Esophagus mucosa (tissue), 1 donor: ENCODE data around the gene COL2A1. TPM values are rescaled to one million over a fixed set of nuclear protein-coding genes. Genes with fewer than 3 reads are reported as not detected.

Experiments used
- ATAC-seq: fragments of 200-7000 bp; cut with Tn5 transposase; one replicate; pipeline ENCODE4 v1.9.1; 2020
- total RNA-seq: library from RNA; stranded (reverse); gene quantifications from one replicate; pipeline ENCODE4 v1.2.4, GENCODE V29; 2023
- donor health status: DM: yes; HTN: yes; CAD: no.

COL2A1 gene
- total RNA-seq, 1 donor from 2014 or later = not detected

- ATAC-seq = peak; percentile 6
Measured at GRCh38 chr12:47942614-47943225, 61.6 kb downstream of the COL2A1 start.

DNA sequence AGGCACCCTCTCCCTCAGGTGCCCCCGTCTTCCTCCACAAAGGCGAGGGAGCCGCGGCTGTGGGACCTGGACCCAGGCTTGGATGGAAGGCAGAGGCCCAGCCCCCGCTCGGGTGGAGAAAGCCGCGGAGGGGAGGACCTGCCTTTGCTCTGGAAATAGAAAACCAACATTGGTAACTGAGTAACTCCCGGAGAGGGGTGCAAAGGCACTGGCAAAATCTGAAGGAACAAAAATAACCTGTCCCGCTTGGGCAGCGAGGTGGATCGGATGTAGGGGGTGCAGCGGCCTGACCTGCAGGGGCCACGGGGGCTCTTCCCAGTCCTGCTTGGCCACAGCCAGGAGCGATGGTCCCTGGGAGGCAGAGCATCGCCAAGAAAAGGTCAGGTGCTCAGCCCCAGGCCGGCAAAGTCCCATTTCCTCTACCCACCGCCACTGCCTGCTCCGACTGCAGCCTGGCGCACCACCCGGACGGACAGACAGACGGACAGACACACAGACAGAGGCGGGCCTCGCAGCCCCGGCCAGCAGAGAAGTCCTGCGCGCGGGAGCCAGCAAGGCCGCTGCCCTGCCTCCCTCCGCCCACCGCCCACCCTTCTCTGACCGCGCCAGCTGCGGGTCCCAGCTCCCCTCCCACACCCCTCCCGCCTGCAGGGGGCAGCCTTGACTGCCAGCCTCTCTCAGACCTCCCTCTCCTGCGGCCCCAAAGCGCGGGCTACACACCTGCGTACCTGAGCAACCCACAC lies 62.2 kb downstream of the COL2A1 start:
- ATAC-seq = no peak

GRCh38 chr12:47941475-47941780 lies 62.8 kb downstream of the COL2A1 start:
- no peak for ATAC-seq

DNA sequence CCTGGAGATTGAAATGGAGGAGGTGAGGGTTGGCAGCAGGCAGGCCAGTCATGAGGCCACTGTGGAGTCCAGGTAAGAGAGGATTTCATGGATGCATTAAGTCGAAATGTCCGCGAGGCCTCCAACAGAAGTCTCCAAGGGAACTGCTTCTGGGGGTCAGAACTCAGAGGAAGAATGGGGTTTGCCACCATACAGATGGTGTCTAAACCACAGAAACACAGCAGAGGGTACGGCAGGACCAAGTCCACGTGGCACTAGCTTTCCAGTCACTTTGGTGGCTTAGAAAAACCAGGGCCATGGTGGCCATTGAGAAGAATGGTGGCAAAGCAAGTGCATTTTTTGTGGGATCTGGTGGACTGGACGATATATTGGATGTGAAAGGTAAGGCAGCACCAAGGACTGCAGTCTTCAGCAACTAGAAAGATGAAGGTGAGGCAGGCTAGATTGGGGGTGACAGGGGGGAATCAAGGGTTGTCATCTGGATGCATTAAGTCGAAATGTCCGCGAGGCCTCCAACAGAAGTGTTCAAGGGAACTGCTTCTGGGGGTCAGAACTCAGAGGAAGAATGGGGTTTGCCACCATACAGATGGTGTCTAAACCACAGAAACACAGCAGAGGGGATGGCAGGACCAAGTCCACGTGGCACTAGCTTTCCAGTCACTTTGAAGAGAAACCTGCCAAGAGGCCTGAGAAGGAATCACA lies 63.4 kb downstream of the COL2A1 start:
- ATAC-seq = no peak

DNA sequence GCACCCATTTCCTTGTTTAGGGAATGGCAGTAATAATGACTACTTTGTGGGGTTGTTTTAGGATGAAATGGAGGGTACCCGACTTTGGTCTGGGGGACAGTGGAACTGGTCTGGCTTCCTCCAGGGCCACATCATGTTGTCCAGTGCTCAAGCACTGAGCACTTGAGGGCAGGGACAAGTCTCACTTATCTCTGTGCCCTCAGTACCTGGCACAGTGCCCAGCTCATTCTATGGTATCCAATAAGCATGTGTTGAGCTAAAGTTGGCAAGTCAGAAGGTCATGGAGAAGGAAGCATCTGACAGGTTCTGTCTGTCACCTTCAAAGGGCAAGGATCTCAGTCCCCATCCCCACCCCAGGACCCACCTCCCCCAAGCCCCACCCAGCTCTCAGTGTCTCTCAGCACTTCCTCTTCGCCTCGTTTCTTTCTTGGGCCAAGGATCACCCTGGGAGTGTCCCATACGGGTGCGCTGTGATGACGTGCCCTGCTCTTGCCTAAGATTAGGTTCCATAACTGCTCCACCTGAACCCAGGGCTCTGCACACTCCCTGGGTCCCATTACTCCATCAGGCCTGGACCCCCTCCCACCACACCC lies 65.2 kb downstream of the COL2A1 start:
- ATAC-seq = peak; percentile 11

DNA sequence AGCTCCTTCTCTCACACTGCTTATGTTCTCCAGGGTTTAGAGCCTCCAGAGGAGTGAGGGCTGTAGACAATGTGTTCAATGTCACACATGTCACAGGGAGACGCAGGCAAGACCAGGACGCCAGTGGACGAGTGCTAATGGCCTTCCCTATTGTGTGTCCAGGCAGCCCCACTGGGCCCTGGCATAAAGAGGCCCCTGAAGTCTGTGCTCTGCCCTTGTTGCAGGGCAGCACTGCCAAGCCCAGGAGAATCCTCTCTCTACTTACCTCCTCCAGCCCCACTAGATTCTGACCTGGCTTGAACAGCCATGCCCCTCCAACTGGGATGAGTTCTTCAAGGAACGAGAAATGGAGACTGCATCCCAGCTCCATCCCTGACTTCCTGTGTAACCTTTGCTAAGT lies 65.7 kb downstream of the COL2A1 start:
- ATAC-seq = no peak

DNA sequence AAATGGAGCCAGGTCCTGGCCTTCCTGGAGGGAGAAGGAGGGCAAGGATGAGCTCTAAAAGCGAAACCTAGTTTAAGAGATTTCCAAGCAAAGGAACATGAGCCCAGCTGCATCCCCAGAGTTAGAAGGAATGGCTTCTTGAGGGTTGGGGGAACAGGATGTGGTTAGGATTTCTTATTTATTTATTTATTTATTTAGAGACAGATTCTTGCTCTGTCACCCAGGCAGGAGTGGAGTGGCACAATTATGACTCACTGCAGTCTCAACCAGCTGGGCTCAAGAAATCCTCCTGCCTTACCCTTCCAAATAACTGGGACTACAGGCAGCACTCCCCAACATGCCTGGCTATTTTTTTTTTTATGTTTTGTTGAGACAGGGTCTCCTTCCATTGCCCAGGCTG lies 66.2 kb downstream of the COL2A1 start:
- ATAC-seq = no peak

DNA sequence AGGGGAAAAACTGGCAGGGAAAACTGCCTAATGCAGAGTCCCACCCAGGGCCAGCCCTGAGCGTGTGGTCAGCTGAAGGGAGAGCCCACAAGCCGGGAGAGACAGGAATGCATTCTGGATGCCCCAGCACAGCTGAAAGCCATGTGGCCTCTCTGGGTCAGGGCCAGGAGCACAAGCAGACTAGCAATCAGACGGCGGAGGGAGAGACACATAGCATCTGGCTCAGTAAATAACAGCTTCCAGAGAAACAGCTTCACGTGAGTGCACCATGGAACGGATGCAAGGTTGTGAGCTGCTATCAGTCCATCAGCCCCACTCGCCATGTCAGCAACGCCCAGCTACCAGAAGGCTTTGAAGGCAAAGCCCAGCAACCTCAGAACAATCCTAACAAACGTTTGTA lies 69.1 kb downstream of the COL2A1 start:
- ATAC-seq = no peak

DNA sequence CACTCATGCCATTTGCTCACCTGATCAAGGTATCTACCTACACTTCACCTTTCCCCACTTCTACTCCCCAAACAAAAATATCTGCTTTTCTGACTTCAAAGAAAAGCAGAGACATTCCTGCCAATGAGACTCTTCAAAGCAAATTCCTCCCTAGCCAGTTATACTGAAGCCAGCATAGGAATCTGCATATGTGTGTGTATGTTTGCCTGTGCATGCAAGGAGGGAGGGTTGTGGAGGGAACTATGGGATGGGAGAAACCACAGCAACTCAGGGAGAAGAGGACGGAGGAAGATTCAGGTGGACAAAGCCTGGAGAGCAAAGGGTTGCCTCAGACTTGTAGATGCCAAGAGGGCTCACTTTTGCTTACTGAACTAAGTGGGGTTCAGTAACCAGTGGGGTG lies 73.1 kb downstream of the COL2A1 start:
- ATAC-seq = no peak

DNA sequence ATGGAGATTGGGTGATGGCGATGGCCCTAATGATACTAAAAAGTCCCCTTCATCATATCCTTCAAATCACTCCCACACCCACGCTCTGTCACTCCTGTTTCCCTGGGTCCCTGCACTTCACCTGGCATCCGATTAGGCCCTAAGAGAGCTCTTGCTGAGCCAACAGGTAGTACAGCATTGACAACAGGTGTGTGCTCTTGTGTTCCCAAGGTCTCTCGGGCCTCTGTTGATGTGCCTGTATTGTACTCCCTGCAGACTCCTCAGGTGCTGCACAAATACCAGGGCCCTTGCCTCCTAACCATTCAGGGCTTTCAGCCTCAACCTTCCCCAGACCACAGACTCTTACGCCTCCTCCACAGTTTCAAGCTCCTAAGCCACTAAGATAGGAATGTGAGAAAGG lies 73.6 kb downstream of the COL2A1 start:
- ATAC-seq = no peak

DNA sequence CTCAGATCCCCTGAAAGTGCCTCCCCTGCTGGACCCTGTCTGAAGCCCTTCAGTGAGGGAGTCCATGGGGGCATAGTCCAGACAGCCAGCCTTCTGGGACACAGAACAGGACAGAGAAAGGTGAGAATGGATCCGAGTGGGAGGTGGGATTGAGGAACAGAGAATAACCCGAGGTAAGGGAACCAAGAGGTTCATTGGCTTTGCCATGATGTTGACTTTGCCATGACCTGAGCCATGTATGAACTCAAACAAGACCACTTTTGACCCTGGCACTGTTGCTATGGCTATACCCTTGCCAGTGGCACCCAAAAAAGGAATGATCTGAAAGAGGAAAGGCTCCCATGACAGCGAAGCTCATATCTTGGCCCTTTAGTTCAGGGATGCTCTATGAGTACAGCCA lies 76.9 kb downstream of the COL2A1 start:
- no peak for ATAC-seq

Other genes with a start within 250 kb of the COL2A1 start
- 16.5 TPM for gene RAPGEF3, start 245.6 kb downstream of the COL2A1 start, total RNA-seq
- 19.8 TPM for gene SLC48A1, start 231.2 kb downstream of the COL2A1 start, total RNA-seq
- 25.1 TPM for gene HDAC7, start 184.6 kb downstream of the COL2A1 start, total RNA-seq
- 18.0 TPM for gene VDR, start 99.5 kb downstream of the COL2A1 start, total RNA-seq
- gene TMEM106C, start 40.9 kb downstream of the COL2A1 start, total RNA-seq = 45.4 TPM
- gene SENP1, start 101.6 kb upstream of the COL2A1 start, total RNA-seq = 13.4 TPM
- gene PFKM, start 114.9 kb upstream of the COL2A1 start, total RNA-seq = 24.7 TPM
- 24.7 TPM for gene ASB8, start 153.0 kb upstream of the COL2A1 start, total RNA-seq
- 0.20 TPM for gene CCDC184, start 179.2 kb upstream of the COL2A1 start, total RNA-seq
- gene OR10AD1, start 198.8 kb upstream of the COL2A1 start, total RNA-seq = not detected